Measurements from ENCODE around the gene RNASEH2C. TPM values are rescaled to one million over a fixed set of nuclear protein-coding genes. Genes with fewer than 3 reads are reported as not detected.

Gene RNASEH2C
- total and polyA plus RNA-seq, 10 of the 15 experiments (the other 5 are each of a cell fraction or from before 2014, with no cell fraction given) = 5.0 to 160 (median 47.1) TPM

- RAD21 ChIA-PET (ENCODE audit: unreplicated experiment) = no interaction called here
- BruUV-seq (replicated peaks) = no TSS peak
- Histone ChIP-seq H3K4me1 (ENCODE audit: control insufficient read depth, insufficient read depth, low read length) (no peaks in the 10 kb centered on the region), H3K79me2 (ENCODE audit: control insufficient read depth, insufficient read depth, low read length) (no peaks in the 10 kb centered on the region), H3K9ac (ENCODE audit: control insufficient read depth, insufficient read depth, low read length) (no peak overlapping the region), H4K20me1 (ENCODE audit: control insufficient read depth, insufficient read depth) (no peaks in the 10 kb centered on the region), H3K36me3 (ENCODE audit: control insufficient read depth in 2 of 2, insufficient read depth in 2 of 2, low read length in 1 of 2) (no peaks in the 10 kb centered on the region), H3K27me3 (replicated peaks in 1 of 2; ENCODE audit: control insufficient read depth in 2 of 2, insufficient read depth in 2 of 2, low read length in 1 of 2) (no peaks in the 10 kb centered on the region), H3K9me3 (replicated peaks; ENCODE audit: control insufficient read depth, insufficient read depth, low read length) (no peaks in the 10 kb centered on the region), H3K27ac (ENCODE audit: control insufficient read depth, insufficient read depth) (no peak overlapping the region), H3K4me2 (ENCODE audit: control insufficient read depth, insufficient read depth) (no peak overlapping the region), H3K4me3 (no peak overlapping the region), H2AFZ (ENCODE audit: control insufficient read depth, low read depth, low read length) (no peak overlapping the region)
- intact Hi-C loops (cut with micrococcal nuclease; ENCODE audit: unreplicated experiment) (no loop called here), in situ Hi-C loops (cut with MboI) (no loop called here)
- no peak for FAIRE-seq
- CTCF ChIA-PET = no interaction called here
- TF ChIP-seq SMC3 (IDR thresholded peaks at IDR 0.05; ENCODE audit: borderline replicate concordance, low read length) (no peak), STAT3 (IDR thresholded peaks at IDR 0.05; ENCODE audit: low read depth, low read length) (no peak), NR2C2 (IDR thresholded peaks at IDR 0.05; ENCODE audit: borderline replicate concordance, control insufficient read depth, insufficient read length, low read depth) (no peak), NFXL1 (IDR thresholded peaks at IDR 0.05; ENCODE audit: borderline replicate concordance) (no peak), REST (IDR thresholded peaks at IDR 0.05; ENCODE audit: low read depth, low read length) (no peak), DPF2 (IDR thresholded peaks at IDR 0.05) (no peak), IKZF1 (conservative IDR thresholded peaks at IDR 0.05) (no peak), ETV6 (conservative IDR thresholded peaks at IDR 0.05 in 1 of 2, IDR thresholded peaks at IDR 0.05 in 1 of 2; ENCODE audit: borderline replicate concordance in 1 of 2, low read depth in 1 of 2) (no peak), CTCF (IDR thresholded peaks at IDR 0.05 in 2 of 3, conservative IDR thresholded peaks at IDR 0.05 in 1 of 3; ENCODE audit: control insufficient read depth in 2 of 3, extremely low read depth in 1 of 3, insufficient read depth in 1 of 3, low read depth in 3 of 3, low read length in 3 of 3) (no peak), POLR2AphosphoS2 (IDR thresholded peaks at IDR 0.05; ENCODE audit: low read depth, low read length) (no peak), PML (IDR thresholded peaks at IDR 0.05; ENCODE audit: low read length) (no peak), ATF7 (IDR thresholded peaks at IDR 0.05; ENCODE audit: low read depth) (no peak), NKRF (conservative IDR thresholded peaks at IDR 0.05) (no peak)
- DNase-seq (ENCODE audit: low read depth, low spot score) = no peak
- POLR2A ChIA-PET = interaction anchor here (0.7 kb wide), 1 partner anchor 93 kb away, joined by 6 read pairs; no protein-coding TSS in a partner anchor
- ATAC-seq = no peak
- SMC1A ChIA-PET (ENCODE audit: uncharacterized antibody, unreplicated experiment) = no interaction called here
- 10% methylated on average over 5 of the region's 5 CpGs for WGBS (ENCODE audit: insufficient coverage, insufficient replicate concordance, low lambda C conversion rate, missing lambda C conversion rate)
These were observed 23.6 kb downstream of the RNASEH2C start for GRCh38 chr11:65696802-65697552.

Measured in GM12878 (cell line).